ENCODE measurements around the gene FBXO22.
A peak's percentile ranks its signal among the peaks of the same experiment; 100 is the strongest.

Gene FBXO22

DNA sequence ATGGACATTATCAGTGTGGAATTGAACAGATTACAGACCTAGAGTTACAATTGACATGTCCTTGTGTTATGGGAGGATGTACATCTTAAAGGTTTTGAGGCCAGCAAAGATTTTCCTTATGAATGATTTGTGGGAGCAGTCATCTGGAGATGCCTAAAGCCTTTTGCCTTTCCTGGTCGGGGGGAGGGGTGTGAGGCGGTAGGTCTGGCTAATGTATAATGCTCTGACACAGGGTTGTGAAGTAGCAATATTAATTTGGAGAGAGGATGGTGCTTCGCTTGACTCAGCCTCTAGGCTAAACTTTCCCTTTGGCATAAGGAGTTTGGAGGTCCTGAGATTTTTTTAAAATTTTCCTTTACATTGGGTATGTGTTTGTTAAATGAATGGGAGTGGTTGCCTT is 23.3 kb downstream of the FBXO22 start:
- H3K4me3 ChIP-seq (ENCODE audit: low read depth, low read length) = no peak overlapping the region
- no peak for DNase-seq (ENCODE audit: low read depth)
- TF ChIP-seq, protein P1, sequence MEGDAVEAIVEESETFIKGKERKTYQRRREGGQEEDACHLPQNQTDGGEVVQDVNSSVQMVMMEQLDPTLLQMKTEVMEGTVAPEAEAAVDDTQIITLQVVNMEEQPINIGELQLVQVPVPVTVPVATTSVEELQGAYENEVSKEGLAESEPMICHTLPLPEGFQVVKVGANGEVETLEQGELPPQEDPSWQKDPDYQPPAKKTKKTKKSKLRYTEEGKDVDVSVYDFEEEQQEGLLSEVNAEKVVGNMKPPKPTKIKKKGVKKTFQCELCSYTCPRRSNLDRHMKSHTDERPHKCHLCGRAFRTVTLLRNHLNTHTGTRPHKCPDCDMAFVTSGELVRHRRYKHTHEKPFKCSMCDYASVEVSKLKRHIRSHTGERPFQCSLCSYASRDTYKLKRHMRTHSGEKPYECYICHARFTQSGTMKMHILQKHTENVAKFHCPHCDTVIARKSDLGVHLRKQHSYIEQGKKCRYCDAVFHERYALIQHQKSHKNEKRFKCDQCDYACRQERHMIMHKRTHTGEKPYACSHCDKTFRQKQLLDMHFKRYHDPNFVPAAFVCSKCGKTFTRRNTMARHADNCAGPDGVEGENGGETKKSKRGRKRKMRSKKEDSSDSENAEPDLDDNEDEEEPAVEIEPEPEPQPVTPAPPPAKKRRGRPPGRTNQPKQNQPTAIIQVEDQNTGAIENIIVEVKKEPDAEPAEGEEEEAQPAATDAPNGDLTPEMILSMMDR (IDR thresholded peaks at IDR 0.05; ENCODE audit: low read depth, low read length, missing control alignments) = no peak

DNA sequence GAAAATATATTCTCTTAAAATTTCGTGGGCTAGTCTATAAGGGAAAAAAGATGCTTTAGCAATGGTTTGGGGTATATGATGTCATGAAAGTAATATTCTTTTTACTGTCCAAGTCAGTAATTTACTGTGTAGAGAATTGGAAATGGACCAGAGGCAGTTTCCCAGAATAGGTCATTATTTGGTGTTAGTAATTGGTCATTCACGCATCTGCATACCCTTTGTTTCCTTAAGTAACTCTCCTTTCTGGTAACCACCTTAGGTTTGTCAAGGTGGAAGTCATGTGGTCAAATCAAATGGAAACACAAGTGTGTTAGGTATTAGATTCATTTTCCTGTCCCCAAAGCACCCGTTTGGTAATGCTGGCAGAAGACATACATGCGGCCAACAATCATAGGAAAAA is 23.9 kb downstream of the FBXO22 start:
- H3K4me3 ChIP-seq (ENCODE audit: low read depth, low read length) = no peak overlapping the region
- no peak for DNase-seq (ENCODE audit: low read depth)
- TF ChIP-seq, protein P1 (IDR thresholded peaks at IDR 0.05; ENCODE audit: low read depth, low read length, missing control alignments) = no peak

DNA sequence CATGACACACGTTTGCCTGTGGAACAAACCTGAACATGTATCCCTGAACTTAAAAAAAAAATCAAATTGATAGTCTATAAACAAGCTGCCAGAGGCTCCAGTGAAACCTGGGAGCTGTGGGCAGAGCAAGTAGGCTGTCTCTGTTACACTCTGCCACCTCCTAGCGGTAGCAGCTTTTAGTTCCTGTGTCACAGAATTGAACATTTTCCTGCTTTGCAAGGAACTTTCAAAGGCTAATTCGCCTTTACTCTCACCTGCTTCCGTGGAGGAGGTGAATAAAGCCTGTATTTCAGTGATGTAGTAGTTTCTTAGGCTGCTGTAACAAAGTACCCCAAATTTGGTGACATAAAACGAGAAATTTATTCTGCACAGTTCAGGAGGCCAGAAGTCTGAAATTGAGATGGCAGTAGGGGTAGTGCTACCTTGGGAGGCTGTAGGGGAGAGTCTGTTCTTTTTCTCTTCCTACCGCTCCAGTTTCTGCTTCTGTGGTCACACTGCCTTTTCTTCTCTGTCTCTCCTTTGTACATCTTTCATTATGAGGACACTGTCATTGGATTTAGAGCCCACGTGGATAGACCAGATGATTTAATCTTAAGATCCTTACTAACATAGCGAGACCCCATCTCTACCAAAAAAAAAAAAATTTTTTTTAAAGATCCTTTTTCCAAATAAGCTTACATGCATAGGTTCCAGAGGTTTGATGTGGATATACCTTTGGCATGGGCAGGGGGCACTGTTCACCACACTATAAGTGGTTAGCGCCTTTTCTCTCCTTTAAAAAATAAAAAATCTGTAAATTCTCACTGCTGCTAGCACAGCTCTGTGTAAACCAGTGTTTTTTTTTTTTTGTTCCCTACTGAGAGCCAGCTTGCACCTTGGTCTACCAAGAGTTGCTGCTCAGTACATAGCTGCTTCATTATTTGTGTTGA is 25.3 kb downstream of the FBXO22 start:
- no peak for DNase-seq (ENCODE audit: low read depth)
- TF ChIP-seq, protein P1 (IDR thresholded peaks at IDR 0.05; ENCODE audit: low read depth, low read length, missing control alignments) = peak; percentile 60
- H3K4me3 ChIP-seq (ENCODE audit: low read depth, low read length) = no peak overlapping the region

DNA sequence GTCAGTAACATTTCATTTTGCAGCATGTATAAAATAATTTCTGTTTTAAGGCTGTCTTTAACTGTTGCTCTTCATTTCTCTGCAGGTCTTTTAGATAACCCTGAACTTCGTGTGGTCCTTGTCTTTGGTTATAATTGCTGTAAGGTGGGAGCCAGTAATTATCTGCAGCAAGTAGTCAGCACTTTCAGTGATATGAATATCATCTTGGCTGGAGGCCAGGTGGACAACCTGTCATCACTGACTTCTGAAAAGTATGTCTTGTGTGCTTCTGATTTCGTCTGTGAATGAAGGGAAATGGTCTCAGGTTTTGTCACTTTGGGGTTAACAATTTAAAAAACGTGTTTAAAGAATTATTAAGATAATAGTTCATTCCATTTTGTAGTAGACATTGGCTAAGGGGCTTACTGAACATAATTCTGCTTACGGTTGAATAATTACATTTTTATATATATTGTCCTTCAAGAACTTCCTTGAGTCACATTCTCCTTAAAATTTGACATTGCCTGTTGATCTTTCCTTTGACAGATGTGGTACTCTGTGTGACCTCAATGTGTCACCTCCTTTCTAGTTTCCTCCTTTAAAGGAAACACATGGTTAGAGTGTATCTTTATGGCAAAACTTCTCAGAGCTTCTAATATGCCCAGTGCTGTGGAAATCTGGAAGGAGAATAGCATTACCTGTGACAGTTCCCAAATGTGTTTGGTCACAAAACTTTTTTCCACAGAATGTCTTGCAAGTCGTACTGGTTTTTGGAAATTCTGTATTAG is 26.3 kb downstream of the FBXO22 start:
- TF ChIP-seq, protein P1 (IDR thresholded peaks at IDR 0.05; ENCODE audit: low read depth, low read length, missing control alignments) = no peak
- no peak overlapping the region for H3K4me3 ChIP-seq (ENCODE audit: low read depth, low read length)
- no peak for DNase-seq (ENCODE audit: low read depth)

DNA sequence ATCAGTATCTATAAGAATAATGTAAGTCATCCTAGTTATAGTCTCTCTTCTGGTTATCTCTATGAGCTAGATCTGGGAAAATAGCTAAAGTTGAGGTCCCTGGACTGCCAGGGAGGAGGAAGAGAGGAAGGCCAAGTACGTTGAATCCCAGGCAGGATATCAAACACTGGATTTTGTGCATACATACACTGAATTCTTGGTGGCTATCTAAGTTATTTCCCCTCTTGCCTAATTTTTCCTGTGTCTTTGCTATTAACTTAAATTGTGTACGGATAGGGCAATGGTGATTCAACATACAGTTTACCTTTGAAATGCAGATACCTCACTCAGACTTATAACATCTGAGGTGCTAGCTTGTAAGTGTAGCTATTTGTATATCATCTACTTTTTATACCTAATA is 27.2 kb downstream of the FBXO22 start:
- no peak overlapping the region for H3K4me3 ChIP-seq (ENCODE audit: low read depth, low read length)
- DNase-seq (ENCODE audit: low read depth) = no peak
- TF ChIP-seq, protein P1 (IDR thresholded peaks at IDR 0.05; ENCODE audit: low read depth, low read length, missing control alignments) = no peak

DNA sequence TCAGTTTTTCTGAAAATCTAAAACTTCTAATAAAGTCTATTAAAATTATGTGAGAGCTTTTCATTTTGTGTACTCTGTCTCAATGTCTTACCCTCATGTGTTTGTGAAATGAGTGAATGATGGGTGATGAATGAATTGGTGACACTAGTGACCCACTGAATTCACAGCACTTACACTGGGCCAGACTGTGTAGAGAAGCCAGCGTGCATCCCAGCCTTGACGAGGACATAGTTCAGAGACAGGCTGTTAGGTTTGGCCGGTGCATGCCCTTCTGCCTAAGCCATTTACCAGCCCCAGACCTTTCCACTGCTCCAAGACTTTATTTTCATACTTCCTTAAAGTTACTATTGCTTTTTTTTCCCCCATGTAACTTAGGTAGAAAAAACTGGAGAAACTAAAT is 38.8 kb downstream of the FBXO22 start:
- TF ChIP-seq, protein P1 (IDR thresholded peaks at IDR 0.05; ENCODE audit: low read depth, low read length, missing control alignments) = no peak
- no peak for DNase-seq (ENCODE audit: low read depth)
- H3K4me3 ChIP-seq (ENCODE audit: low read depth, low read length) = no peak overlapping the region

Data from GM12864 (cell line).